GM21390 (cell line): ENCODE results near the gene TRIP12.
"Not testable (repeated sequence)": the region's sequence is repeated elsewhere in the genome, so short reads cannot be mapped to it uniquely, and the experiment has no call there.

ENCODE experiments used
- ATAC-seq: cut with Tn5 transposase; IDR thresholded peaks from one replicate; pipeline ENCODE4 v1.9.1; 2021; ENCODE audit not compliant: unreplicated experiment

TRIP12 gene

GRCh38 chr2:229921892-229922448 is at the start of gene TRIP12:
Gene TRIP12, minus strand, starts transcription at chr2:229922009. Its CDS starts 41,930 bp downstream, at chr2:229880079.
- ATAC-seq = peak; percentile 68

DNA sequence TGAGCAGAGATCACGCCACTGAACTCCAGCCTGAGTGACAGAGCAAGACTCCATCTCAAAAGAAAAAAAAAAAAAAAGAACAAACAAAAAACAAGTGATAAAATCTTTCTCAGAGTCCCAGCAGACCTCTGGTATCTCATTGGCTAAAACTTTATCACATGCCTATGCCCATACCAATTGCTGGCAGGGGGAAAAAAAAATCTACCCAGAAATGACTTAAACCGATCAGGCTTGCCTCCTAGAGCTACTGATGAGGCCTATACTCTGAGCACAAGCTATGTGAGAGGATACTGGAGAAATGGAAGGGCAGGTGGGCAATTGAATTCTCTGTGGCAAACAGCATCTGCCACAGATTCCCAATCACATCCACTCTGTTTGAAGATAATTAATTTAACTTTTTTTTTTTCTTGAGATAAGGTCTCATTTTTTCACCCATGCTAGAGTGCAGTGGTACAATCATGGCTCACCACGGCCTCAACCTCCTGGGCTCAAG is 49.5 kb upstream of the TRIP12 start:
- ATAC-seq = no peak

DNA sequence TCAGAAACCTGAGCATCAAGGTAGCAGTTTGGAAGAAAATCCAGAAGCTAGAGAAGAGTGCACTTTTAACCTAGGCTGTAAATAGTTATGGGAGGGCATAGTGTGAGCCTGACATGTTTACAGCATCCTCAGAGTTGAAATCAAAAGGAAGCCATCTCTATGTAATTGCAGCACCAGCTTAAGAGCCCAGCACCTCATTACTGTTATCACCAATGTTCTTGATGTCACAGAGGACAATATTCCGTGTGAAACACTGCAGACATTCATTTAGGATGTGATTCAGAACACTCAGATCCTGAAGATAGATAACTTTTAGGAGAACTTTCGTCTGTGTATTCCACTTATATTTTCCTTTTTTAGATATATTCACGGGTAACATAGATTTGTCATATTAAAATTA is 48.6 kb upstream of the TRIP12 start:
- ATAC-seq = no peak

- no peak for ATAC-seq
These were observed 48.1 kb upstream of the TRIP12 start for GRCh38 chr2:229969921-229970320.

- not testable (repeated sequence) for ATAC-seq
These were observed 41.8 kb upstream of the TRIP12 start for GRCh38 chr2:229963596-229963995.

DNA sequence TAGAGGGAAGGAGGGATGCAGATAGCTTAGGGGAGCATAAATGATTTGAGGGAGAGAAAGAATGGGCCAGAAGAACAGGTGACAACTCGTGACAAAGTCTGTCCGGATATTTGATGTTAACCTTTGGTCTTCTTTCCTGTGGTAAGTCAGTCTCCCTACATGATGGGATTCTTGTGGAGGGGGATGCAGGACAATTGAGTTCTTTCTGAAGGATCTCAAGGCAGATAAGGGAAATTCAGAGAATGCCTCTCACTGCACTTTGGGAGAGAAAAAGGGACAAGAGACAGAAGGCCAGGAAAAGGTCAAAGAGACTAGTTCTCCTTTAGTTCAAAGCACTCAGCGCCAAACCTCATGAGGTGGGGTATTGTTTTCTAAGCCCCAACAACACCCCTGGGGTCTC is 34.7 kb upstream of the TRIP12 start:
- ATAC-seq = no peak

DNA sequence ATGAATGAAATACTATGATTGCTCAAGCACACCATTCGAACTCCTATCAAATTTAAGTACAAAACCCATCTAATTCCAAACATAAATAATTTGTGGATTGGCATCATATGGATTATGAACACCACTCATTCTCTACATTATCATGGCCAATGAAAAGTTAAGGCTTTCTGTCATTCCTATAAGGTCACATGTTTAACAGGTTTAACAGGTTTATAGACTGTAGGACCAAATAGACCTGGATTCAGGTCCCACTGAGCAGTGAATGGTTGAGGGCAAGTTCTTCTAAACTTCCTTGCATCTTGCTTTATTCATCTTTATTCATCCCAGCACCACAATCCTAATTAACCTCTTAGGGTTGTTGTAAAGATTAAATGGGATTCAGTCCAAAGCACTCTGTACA is 33.9 kb upstream of the TRIP12 start:
- ATAC-seq = no peak

GRCh38 chr2:229952256-229952835 is 30.5 kb upstream of the TRIP12 start:
- ATAC-seq = no peak

DNA sequence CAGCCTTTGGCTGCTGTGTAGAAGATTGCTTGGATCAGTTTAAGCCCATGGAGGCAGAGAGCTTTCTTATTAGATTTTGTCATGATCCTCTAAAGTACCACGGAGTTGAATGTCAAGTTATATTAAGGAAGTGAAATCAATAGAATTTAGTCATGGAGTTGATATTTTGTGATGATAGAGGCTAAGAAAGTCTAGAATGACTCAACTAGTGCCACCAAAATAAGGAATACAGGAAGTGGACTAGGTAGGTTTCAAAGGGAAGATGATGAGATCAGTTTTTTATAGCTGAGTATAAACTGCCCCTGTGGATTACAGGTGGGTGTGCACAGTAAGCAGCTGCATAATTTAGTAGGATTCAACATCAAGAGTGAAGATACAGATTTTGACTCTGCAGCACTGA is 25.7 kb upstream of the TRIP12 start:
- ATAC-seq = peak; percentile 63

DNA sequence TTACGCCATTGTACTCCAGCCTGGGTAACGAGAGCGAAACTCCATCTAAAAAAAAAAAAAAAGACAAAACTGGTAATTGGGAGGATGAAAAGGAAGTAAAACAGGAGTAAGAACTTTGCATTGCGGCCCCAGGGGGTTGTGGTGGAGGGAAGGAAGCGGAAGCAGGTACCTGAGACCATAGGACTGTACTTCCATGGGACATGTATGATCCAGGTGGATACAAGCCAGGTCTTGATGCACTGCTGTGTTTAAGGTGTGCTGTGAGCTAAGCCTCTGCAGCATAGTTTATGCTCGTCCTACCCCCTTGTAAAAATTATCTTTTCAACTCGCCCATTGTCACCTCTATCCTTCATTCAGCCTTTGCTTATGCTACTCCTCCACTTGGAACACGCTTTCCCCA is 24.2 kb upstream of the TRIP12 start:
- ATAC-seq = no peak

GRCh38 chr2:229943770-229944449 is 22.1 kb upstream of the TRIP12 start:
- ATAC-seq = no peak

- no peak for ATAC-seq
These were observed 21.4 kb upstream of the TRIP12 start for GRCh38 chr2:229943171-229943570.

DNA sequence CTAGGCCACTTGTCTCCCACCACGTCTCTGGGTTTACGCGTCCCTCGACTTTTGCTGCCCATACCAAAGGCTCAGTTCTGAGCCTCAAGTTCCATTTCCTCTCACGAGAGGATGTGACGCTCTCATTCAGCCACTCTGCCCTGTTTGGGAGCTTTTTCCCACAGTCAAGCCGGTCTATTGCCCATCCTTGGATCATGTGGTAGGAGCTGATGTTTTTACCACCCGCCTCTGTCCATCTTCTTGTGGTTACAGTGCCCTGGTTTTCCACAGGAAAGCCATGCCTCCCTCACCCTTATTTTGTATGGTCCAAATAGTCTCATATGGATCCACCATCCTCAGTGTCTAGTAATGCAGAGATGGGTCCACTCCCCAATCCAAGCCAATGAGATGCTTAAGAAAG is 20.9 kb upstream of the TRIP12 start:
- ATAC-seq = no peak

GRCh38 chr2:229937537-229937936 is 15.7 kb upstream of the TRIP12 start:
- ATAC-seq = no peak

- ATAC-seq = no peak
These were observed 9.4 kb upstream of the TRIP12 start for GRCh38 chr2:229931241-229931640.

- ATAC-seq = no peak
These were observed 8.8 kb upstream of the TRIP12 start for GRCh38 chr2:229930656-229931055.

GRCh38 chr2:229927817-229928321 is 6.1 kb upstream of the TRIP12 start:
- ATAC-seq = no peak

DNA sequence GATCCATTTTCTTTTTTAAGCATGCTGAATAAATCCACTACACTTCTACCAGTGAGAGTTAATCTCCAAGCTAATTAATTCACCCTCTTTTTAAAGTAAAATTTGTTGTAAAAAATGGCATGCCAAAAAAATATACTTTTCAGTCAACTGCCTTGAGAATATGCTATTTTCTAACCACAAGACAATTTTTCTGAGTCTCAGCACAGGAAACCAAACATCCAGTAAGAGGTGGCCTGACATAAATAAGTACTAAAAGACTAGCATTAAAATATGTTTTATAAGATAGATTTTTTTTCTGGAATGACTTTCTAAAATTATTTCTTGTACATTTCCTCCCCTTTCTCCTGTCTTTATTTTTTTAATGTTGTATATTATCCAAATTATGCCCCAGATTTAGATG is 3.4 kb upstream of the TRIP12 start:
- ATAC-seq = no peak

- not testable (repeated sequence) for ATAC-seq
These were observed 2.7 kb upstream of the TRIP12 start for GRCh38 chr2:229924541-229924940.

DNA sequence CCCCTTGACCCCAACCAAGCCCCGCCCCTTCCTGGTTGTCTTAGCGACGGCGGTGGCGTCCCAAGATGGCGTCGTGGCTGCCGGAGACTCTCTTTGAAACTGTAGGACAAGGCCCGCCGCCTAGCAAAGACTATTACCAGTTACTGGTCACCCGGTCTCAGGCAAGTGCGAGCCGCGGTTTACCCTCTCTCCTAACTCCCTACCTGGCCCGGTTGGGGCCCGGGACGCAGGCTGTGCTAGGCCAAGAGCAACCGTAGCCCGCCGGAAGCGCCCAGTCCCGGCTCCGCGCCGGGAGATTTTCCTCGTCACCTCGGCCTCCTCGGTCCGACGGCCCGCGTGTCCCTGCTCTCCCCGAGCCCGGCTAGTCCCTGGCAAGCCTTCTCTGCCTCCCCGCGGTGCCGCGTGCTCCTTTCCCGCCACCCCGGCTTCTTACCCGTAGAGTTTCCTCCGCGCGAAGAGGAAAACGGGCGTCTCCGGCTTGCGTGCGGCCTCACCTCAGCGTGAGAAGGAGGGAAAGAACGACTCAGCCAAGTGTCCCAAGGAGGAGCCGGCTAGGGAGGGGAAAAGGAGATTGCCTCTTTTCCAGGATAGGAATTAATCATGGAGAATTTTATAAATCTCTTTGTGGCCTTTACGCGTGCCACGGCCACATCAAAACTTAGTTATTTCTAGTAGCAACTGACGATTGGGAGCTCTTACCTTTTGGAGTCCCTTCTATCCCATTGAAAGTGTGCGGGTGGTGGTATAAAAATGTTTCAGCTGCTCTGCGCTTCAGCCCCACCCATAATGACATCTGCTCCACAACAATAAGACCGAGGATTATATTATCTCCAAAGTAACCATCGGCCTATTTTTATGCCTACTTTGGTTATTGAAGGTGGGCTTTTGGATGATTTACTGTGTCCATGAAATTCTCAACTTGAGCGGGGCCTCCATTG is 909 bp upstream of the TRIP12 start, which contains the start of gene FBXO36:
Gene FBXO36, plus strand, starts transcription at position 55 of the 938 bp plus-strand sequence. Its CDS starts 11 bp downstream, at position 66.
- peak; percentile 63 for ATAC-seq
